Measurements from ENCODE around the gene SHISA5. TPM values are rescaled to one million over a fixed set of nuclear protein-coding genes. Genes with fewer than 3 reads are reported as not detected.
A peak's percentile ranks its signal among the peaks of the same experiment; 100 is the strongest.
"Not testable (repeated sequence)": the region's sequence is repeated elsewhere in the genome, so short reads cannot be mapped to it uniquely, and the experiment has no call there.

Gene SHISA5
- total RNA-seq, 1 experiment from 2014 or later: 195 TPM

DNA sequence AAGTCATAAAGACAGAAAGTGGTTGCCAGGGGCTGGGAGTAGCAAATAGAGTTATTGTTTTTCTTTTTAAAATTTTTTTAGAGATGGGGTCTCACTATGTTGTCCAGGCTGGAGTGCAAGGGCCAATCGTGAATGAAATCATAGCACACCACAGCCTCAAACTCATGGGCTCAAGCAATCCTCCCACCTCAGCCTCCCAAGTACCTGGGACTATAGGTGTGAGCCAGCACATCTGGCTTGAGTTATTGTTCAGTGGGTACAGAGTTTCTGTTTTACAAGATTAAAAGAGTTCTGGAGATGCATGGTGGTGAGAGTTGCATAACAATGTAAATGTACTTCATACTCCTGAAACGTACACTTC is 29.0 kb upstream of the SHISA5 start:
- DNase-seq: no peak
- H3K36me3 ChIP-seq (replicated peaks; ENCODE audit: control insufficient read depth, insufficient read depth, low read length): peaks cover 5% of the 10 kb centered on the region
- H3K4me3 ChIP-seq (ENCODE audit: insufficient read depth, low read depth, low read length): no peak overlapping the region
- H3K27me3 ChIP-seq (ENCODE audit: control insufficient read depth, insufficient read depth, low read length): no peaks in the 10 kb centered on the region

DNA sequence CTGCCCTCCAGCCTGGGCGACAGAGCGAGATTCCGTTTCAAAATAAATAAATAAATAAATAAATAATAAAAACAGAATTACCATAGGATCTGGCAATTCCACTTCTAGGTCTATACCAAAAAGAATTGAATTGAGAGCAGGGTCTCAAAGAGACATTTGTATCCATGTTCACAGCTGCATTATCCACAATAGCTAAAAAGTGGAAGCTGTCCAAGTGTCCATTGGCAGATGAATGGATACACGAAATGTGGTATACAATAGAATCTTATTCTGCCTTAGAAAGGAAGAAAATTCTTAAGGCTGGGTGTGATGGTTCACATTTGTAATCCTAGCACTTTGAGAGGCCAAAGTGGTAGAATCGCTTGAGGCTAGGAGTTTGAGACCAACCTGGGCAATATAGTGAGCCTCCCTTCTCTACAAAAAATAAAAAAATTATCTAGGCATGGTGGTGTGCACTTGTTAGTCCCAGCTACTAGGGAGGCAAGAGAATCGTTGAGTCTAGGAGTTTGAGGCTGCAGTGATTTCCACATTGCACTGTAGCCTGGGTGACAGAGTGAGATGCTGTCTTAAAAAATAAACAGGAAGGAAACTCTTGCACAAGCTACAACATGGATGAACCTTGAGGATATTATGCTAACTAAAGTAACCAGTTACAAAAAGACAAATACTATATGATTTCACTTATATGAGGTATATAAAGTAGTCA is 28.4 kb upstream of the SHISA5 start:
- no peak for DNase-seq
- Histone ChIP-seq H3K36me3 (replicated peaks; ENCODE audit: control insufficient read depth, insufficient read depth, low read length) (peaks cover 5% of the 10 kb centered on the region), H3K4me3 (ENCODE audit: insufficient read depth, low read depth, low read length) (no peak overlapping the region)

DNA sequence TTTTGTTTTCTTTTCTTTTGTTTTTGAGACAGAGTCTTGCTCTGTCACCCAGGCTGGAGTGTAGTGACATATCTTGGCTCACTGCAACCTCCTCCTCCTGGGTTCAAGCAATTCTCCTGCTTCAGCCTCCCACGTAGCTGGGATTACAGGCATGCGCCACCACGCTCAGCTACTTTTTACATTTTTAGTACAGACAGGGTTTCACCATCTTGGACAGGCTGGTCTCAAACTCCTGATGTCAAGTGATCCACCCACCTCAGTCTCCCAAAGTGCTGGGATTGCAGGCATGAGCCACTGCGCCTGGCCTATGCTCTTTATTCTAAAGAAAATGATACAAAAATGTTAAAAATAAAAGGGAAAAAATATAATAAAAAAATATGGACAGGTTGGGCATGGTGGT is 26.7 kb upstream of the SHISA5 start:
- not testable (repeated sequence) for H3K36me3 ChIP-seq (replicated peaks; ENCODE audit: control insufficient read depth, insufficient read depth, low read length); H3K27me3 ChIP-seq (ENCODE audit: control insufficient read depth, insufficient read depth, low read length); DNase-seq; H3K4me3 ChIP-seq (ENCODE audit: insufficient read depth, low read depth, low read length)

More for the DNA sequence above, 28.4 kb upstream of the SHISA5 start:
- no peaks in the 10 kb centered on the region for H3K27me3 ChIP-seq (ENCODE audit: control insufficient read depth, insufficient read depth, low read length)

DNA sequence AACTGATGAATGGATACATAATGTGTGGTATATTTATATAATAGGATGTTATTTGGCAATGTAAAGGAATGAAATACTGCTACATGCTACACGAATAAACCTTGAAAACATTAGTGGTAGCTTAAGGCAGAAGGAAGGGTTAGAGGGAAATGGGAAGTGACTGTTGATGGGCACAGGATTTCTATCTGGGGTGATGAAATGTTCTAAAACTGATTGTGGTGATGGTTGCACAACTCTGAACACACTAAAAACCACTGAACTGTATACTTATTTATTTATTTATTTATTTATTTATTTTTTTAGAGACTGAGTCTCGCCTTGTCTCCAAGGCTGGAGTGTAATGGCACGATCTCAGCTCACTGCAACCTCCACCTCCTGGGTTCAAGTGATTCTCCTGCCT is 24.8 kb upstream of the SHISA5 start:
- H3K36me3 ChIP-seq (replicated peaks; ENCODE audit: control insufficient read depth, insufficient read depth, low read length): no peaks in the 10 kb centered on the region; the same call in none of the 2 replicates
- H3K4me3 ChIP-seq (ENCODE audit: insufficient read depth, low read depth, low read length): no peak overlapping the region
- H3K27me3 ChIP-seq (ENCODE audit: control insufficient read depth, insufficient read depth, low read length): no peaks in the 10 kb centered on the region
- DNase-seq: no peak

DNA sequence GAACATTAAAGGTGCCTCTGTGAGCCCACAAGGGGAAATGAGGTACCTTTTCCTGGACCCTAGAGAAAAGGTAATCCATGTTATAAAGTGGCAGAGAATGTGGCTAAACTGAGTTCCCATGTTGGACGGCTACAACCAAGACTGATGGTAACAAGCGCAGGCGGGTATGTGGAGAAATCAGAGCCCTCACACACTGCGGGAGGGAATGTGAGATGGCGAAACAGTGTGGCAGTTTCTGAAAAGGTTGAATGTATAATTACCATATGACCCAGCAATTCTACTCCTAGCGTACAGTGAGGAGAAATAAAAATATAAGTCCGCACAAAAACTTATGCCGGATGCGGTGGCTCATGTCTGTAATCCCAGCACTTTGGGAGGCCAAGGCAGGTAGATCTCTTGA is 24.1 kb upstream of the SHISA5 start:
- no peak for DNase-seq
- peaks cover 2% of the 10 kb centered on the region for H3K36me3 ChIP-seq (replicated peaks; ENCODE audit: control insufficient read depth, insufficient read depth, low read length)
- no peak overlapping the region for H3K4me3 ChIP-seq (ENCODE audit: insufficient read depth, low read depth, low read length)
- no peaks in the 10 kb centered on the region for H3K27me3 ChIP-seq (ENCODE audit: control insufficient read depth, insufficient read depth, low read length)

DNA sequence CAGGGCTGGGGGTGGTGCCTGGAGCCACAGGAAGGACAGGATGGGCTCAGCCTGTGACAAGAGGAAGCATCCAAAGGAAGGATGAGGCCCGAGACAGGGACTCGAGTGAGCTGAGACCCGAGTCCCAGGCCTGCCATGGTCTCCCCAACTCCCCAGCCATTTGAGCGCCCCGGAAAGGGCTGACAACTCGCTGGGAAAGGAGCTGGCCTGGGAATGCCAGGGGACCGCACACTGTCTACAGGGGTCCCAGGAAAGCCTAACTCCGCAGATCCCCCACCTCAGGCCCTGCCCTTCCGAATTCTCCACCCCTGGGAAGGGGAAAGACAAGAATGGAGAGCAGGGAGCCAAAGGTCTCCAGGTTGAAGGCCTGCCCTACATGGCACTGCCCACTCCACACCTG is 21.0 kb upstream of the SHISA5 start:
- H3K27me3 ChIP-seq (ENCODE audit: control insufficient read depth, insufficient read depth, low read length): no peaks in the 10 kb centered on the region
- H3K4me3 ChIP-seq (ENCODE audit: insufficient read depth, low read depth, low read length): no peak overlapping the region
- DNase-seq: no peak
- peaks cover 4% of the 10 kb centered on the region for H3K36me3 ChIP-seq (replicated peaks; ENCODE audit: control insufficient read depth, insufficient read depth, low read length)

DNA sequence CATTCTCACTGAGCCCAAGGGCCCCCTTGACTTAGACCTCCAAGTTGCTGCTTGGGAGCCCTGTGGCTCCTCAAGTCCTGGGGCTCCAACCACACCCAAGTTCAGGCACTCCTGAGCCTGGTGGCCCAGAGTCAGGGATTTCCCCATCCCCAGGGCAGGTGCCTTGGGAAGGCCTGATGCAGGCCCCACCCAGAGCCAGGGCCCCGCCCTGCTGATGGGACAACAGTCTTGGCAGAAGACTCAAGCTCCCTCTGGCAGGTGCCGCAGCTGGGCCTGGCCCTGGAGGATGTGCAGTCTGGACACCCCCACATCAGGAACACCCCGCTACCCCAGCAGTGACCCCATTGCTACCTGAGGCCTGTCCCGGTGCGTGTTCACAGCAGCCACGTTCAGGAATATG is 17.7 kb upstream of the SHISA5 start:
- Histone ChIP-seq H3K36me3 (replicated peaks; ENCODE audit: control insufficient read depth, insufficient read depth, low read length) (peaks cover 8% of the 10 kb centered on the region), H3K27me3 (ENCODE audit: control insufficient read depth, insufficient read depth, low read length) (no peaks in the 10 kb centered on the region), H3K4me3 (ENCODE audit: insufficient read depth, low read depth, low read length) (no peak overlapping the region)
- DNase-seq: no peak

DNA sequence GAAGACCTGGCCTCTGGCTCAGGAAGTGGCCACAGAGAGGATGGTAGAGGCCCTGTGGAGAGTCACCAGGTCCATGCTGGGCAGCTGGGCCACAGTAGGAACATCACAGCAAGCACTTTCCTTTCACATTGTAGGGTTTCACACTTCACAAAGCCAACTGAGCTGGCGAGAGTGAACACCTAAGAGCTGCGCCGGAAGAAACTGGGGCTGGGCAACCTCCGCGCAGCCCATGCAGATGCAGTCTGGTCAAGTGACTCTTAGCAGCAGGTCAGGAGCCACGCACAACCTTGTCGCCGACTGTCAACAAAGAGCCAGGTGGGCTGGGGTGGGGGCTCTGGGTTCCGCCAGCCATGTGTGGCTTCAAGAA is 15.3 kb upstream of the SHISA5 start:
- no peak for DNase-seq
- Histone ChIP-seq H3K36me3 (replicated peaks; ENCODE audit: control insufficient read depth, insufficient read depth, low read length) (peaks cover 8% of the 10 kb centered on the region), H3K27me3 (ENCODE audit: control insufficient read depth, insufficient read depth, low read length) (no peaks in the 10 kb centered on the region), H3K4me3 (ENCODE audit: insufficient read depth, low read depth, low read length) (no peak overlapping the region)

DNA sequence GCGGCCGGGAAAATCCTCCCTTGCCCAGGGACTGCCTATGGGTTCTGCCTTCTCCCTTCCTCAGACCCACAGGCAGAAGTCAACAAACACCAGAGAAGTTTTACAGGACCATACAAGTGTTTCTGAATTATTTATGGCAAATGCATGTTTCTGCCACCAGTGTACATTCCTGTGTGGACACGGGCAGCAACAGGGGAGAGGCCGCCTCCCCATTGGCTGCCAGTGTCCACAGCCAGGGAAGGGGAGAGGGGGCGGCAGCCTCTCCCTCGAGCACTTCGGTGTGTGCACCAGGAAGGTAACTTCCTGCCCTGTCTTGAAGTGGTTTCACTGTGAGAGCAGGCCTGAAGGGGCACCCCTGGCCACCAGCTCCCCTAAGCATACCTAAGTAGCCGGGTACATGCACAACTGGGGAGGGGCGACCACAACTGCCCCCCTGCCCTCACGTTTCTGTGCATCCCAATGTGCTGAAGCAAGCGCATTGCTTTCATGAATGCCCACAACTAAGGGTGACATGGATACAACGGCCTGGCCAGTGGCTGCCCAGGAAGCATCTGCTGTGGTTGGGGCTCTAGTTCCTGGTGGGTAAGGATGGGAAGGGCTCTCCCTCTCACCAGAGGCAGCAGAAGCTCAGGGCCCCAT is 14.8 kb upstream of the SHISA5 start:
- H3K27me3 ChIP-seq (ENCODE audit: control insufficient read depth, insufficient read depth, low read length): no peaks in the 10 kb centered on the region
- peaks cover 8% of the 10 kb centered on the region for H3K36me3 ChIP-seq (replicated peaks; ENCODE audit: control insufficient read depth, insufficient read depth, low read length)
- DNase-seq: peak; percentile 26
- H3K4me3 ChIP-seq (ENCODE audit: insufficient read depth, low read depth, low read length): no peak overlapping the region

DNA sequence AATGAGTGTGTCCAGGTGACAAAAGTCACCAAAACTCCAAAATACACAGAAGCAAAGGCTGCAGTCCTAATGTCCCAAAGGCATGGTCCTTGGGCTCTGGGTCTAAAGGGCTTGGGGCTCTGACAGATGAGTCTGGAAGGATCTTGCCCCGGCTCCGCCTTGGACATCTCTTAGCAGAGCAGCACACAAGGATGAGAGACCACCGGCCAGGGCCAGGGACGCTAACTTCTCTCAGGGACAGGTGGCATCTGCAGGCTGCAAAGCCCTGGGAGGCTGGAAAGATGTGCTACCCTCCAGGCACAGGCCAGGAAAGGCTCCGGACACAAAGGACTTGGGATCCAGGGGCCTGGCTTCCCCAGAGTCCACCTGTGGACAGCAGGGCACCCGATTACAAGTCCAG is 14.1 kb upstream of the SHISA5 start:
- H3K4me3 ChIP-seq (ENCODE audit: insufficient read depth, low read depth, low read length): no peak overlapping the region
- H3K27me3 ChIP-seq (ENCODE audit: control insufficient read depth, insufficient read depth, low read length): no peaks in the 10 kb centered on the region
- peaks cover 5% of the 10 kb centered on the region for H3K36me3 ChIP-seq (replicated peaks; ENCODE audit: control insufficient read depth, insufficient read depth, low read length)
- no peak for DNase-seq

DNA sequence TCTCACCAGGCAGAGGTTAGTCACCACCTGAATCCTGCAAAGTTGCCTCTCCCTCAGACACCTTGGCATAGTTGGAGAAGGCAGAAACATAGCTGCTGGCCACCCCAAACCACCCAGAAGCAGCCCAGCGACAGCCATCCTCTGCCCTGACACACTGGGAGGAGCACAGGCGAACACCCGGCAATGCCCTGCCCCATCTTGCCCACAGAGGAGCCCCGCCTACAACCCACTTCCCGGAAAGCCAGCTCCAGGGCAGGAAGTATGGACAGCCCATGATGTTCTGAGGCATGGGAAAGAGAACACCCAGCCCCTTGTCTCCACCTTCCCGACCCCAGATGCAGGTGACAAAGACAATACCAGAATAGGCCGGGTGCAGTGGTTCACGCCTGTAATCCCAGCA is 12.6 kb upstream of the SHISA5 start:
- Histone ChIP-seq H3K4me3 (ENCODE audit: insufficient read depth, low read depth, low read length) (no peak overlapping the region), H3K27me3 (ENCODE audit: control insufficient read depth, insufficient read depth, low read length) (no peaks in the 10 kb centered on the region), H3K36me3 (replicated peaks; ENCODE audit: control insufficient read depth, insufficient read depth, low read length) (peaks cover 5% of the 10 kb centered on the region)
- no peak for DNase-seq

DNA sequence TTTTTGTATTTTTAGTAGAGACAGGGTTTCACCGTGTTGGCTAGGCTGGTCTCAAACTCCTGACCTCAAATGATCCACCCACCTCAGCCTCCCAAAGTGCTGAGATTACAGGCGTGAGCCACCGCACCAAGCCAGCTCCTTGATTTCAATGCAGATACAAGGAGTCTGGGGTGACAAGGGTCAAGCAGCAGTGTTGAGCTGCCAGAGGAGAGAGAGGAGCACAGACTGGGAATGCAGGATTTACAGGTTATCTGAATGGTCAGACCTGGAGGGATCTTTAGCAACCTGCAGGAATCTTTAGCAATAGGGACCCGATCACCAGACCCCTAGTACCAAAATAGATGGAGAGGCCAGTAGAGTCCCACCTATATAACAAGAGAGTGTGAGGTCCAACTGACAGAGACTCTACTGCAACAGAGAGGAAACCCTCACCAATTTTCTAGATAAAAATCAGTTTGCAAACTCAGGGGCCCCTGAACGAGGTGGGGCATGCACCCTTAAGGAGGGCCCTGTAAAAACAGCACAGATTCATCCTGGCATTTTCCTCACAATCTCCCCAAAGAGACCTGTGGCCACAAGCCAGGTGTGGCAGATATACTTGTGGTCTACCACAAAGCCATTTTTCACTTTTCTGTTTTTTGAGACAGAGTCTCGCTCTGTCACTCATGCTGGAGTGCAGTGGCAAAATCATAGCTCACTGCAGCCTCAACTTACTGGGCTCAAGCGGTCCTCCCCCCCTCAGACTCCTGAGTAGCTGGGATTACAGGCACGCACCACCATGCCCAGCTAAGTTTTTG is 10.7 kb upstream of the SHISA5 start:
- H3K27me3 ChIP-seq (ENCODE audit: control insufficient read depth, insufficient read depth, low read length): no peaks in the 10 kb centered on the region
- H3K36me3 ChIP-seq (replicated peaks; ENCODE audit: control insufficient read depth, insufficient read depth, low read length): peaks cover 4% of the 10 kb centered on the region
- no peak for DNase-seq
- no peak overlapping the region for H3K4me3 ChIP-seq (ENCODE audit: insufficient read depth, low read depth, low read length)

DNA sequence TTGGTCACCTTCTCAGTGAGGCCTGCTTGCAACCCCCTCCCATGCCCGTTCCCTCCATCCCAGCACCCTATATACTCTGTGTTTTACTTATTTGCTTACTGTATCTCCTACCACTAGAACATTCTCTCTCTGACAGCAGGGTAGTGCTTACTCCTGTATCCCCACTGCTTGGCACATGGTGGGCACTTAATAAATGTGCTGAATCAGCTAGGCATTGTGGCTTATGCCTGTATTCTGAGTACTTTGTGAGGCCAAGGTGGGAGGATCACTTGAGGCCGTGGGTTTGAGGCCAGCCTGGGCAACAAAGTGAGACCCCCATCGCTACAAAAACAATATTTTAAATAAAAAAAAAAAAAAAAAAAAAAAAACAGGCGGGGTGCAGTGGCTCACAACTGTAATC is 7.6 kb upstream of the SHISA5 start:
- H3K36me3 ChIP-seq (replicated peaks; ENCODE audit: control insufficient read depth, insufficient read depth, low read length): no peaks in the 10 kb centered on the region
- DNase-seq: no peak
- H3K27me3 ChIP-seq (ENCODE audit: control insufficient read depth, insufficient read depth, low read length): no peaks in the 10 kb centered on the region
- no peak overlapping the region for H3K4me3 ChIP-seq (ENCODE audit: insufficient read depth, low read depth, low read length)

DNA sequence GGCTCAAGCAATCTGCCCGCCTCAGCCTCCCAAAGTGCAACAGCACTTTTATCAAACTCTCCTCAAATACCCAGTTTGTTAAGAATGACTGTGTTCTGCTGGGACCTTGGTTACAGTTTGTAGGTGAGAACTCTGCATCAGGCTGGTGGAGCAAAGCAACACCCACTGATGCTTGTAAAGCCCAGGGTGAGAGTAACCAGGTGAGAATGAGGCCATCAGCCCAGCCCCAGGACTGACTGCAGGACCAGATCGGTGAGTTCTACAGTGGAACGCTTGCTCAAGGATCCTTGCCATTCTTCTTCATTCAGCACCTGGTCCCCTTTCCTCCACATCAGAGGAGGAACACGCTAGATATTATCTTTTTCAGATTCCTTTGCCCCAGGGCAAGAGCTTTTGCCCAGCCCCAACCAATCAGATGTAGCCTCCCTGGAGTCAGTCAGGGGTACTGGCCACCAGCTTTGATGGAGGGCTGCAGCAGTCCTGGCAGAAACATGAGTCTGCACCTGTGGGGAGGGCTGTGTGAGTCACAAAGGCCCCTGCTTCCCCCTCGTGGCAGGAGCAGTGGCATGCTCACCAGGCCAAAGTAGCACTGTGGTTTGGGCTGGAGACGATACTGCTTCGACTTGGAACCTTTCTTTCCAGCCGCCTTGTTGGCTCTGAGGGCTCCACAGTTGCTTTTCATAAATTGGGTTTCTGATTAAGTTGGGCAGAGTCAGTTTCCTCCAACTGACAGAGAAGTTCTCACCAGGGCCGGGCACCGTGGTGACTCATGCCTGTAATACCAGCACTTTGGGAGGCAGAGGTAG is 3.5 kb upstream of the SHISA5 start:
- DNase-seq: peak; percentile 90
- H3K4me3 ChIP-seq (ENCODE audit: insufficient read depth, low read depth, low read length): no peak overlapping the region
- H3K36me3 ChIP-seq (replicated peaks; ENCODE audit: control insufficient read depth, insufficient read depth, low read length): no peaks in the 10 kb centered on the region
- peaks cover 2% of the 10 kb centered on the region; the same call in 1 of the 2 replicates for H3K27me3 ChIP-seq (ENCODE audit: control insufficient read depth, insufficient read depth, low read length)

Data from H7 (cell line).